Stimulated activated naive B cell treated with anti-CD40 and anti-IgM and Interleukin-4, amounts not matched to agents 10 μg/mL and 1 μg/mL and 100 μg/mL, for 72 hours (primary cell): Measurements from ENCODE around the gene GPER1.

ENCODE experiments used
- ATAC-seq, 2 donors: fragments of 150-1000 bp; cut with Tn5 transposase; replicated peaks; 2 replicates each; pipeline ENCODE4 v1.10.0; 2021; ENCODE audit warnings: moderate library complexity in 1 of 2
- DNase-seq: peaks from one replicate; pipeline ENCODE4 v3.0.0; 2021
- H3K27ac Mint-ChIP-seq: one replicate; pipeline ENCODE4 v1.8.0; 2022; ENCODE audit warnings: mild to moderate bottlenecking, mixed read lengths
- H3K27me3 Mint-ChIP-seq, 2 donors: one replicate each; pipeline ENCODE4 v1.8.0; 2022; ENCODE audit warnings: mixed read lengths in 2 of 2
- H3K36me3 Mint-ChIP-seq, 2 donors: one replicate each; pipeline ENCODE4 v1.8.0; 2022; ENCODE audit warnings: mixed read lengths in 2 of 2, mild to moderate bottlenecking in 1 of 2
- H3K4me1 Mint-ChIP-seq, 2 donors: one replicate each; pipeline ENCODE4 v1.8.0; 2022; ENCODE audit warnings: mixed read lengths in 2 of 2, mild to moderate bottlenecking in 1 of 2
- H3K4me3 Mint-ChIP-seq, 2 donors: one replicate each; pipeline ENCODE4 v1.8.0; 2022; ENCODE audit warnings: mild to moderate bottlenecking in 2 of 2, mixed read lengths in 2 of 2, moderate library complexity in 1 of 2
- H3K9me3 Mint-ChIP-seq, 2 donors: one replicate each; pipeline ENCODE4 v1.8.0; 2022; ENCODE audit warnings: mixed read lengths in 2 of 2, mild to moderate bottlenecking in 1 of 2

Gene GPER1

DNA sequence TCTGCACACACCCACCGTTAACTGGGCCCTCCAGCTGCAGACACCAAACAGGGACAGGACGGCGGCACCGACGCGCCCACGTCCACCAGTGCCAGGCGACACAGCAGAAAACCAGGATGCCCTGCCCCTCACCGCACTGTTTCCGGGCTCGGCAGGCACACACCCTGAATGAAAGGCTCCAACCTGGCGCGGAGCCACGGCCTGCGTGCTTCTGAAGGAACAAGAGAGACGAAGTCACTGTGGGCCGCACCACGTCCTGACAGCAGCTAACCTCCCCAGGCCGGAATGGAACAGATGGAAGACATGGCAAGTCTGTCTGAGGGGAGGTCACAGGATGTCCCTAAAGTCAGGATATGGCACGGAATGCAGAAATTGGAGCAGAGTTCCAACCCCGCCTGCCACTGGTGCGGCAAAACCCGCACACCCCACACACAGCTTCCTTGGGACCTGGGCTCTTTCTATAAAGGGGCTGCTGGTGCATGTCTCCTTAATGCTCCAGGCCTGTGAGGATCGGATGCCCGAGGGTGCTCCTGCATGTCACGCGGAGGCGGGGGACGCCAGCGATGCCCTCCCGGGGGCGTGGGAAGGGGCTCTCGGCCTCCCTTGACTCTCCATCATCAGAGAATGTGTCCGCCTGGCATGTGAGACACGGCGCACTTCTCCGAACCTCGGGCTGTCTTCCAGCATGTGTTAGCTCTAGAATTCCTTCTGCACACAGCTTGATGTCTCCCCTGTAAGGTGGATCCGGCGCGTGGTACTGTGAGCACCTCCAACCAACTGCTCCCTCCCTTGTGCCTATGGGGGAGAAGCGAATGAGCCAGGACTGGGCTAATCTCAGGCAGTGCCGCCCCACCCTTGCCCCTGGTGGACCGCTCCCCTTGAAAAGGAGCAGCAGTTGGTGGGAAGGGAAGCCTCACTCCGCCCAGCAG, 3.9 kb upstream of the GPER1 start:
- Mint-ChIP-seq H3K4me3 (no peak overlapping the region), H3K4me1 (peaks cover 27 to 53% of the 10 kb centered on the region in 2 donors), H3K27me3 (no peaks in the 10 kb centered on the region), H3K36me3 (peaks cover 12 to 29% of the 10 kb centered on the region in 2 donors), H3K9me3 (no peaks in the 10 kb centered on the region), H3K27ac (no peak overlapping the region)
- ATAC-seq, result no peak
- no peak for DNase-seq

- no peak overlapping the region for H3K27ac Mint-ChIP-seq
- no peak overlapping the region for H3K4me3 Mint-ChIP-seq
- no peaks in the 10 kb centered on the region for H3K9me3 Mint-ChIP-seq
- no peak for DNase-seq
- peaks cover 27 to 53% of the 10 kb centered on the region in 2 donors for H3K4me1 Mint-ChIP-seq
- H3K36me3 Mint-ChIP-seq, result peaks cover 12 to 26% of the 10 kb centered on the region in 2 donors
- H3K27me3 Mint-ChIP-seq, result no peaks in the 10 kb centered on the region
- no peak for ATAC-seq
Measured at GRCh38 chr7:1085266-1085665, 2.6 kb upstream of the GPER1 start.

- DNase-seq (no peak), ATAC-seq (peak; percentile 4 to 6)
- Mint-ChIP-seq H3K4me1 (peaks cover 27 to 53% of the 10 kb centered on the region in 2 donors), H3K36me3 (peaks cover 12 to 22% of the 10 kb centered on the region in 2 donors), H3K27ac (peak overlapping the region; percentile 51), H3K27me3 (no peaks in the 10 kb centered on the region), H3K4me3 (no peak overlapping the region), H3K9me3 (no peaks in the 10 kb centered on the region)
Measured at GRCh38 chr7:1085910-1086421, 1.9 kb upstream of the GPER1 start.

- H3K9me3 Mint-ChIP-seq, result no peaks in the 10 kb centered on the region
- no peaks in the 10 kb centered on the region for H3K27me3 Mint-ChIP-seq
- peak; percentile 87 to 90 for ATAC-seq
- peaks cover 13 to 24% of the 10 kb centered on the region in 2 donors for H3K36me3 Mint-ChIP-seq
- H3K4me1 Mint-ChIP-seq, result peaks cover 27 to 53% of the 10 kb centered on the region in 2 donors
- peak overlapping the region; percentile 51 for H3K27ac Mint-ChIP-seq
- DNase-seq, result peak; percentile 63
- peak overlapping the region; percentile 76 to 88 for H3K4me3 Mint-ChIP-seq
Measured at GRCh38 chr7:1086588-1087464, 1.1 kb upstream of the GPER1 start.

DNA sequence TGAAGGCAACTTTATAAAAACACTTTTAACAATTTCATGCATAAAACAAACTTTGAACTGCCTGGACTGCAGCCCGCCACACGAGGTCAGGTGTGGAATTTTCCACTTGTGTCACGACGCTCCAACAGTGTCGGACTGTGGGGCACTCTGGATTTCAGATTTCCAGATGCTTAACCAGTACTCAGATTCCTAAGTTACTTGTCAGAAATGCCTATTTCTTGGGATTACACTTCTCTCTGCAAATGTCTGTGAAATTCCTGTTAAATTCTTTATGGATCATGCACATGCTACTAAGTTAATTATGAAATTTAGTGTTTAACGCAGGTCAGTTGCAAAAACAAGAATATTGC, 473 bp upstream of the GPER1 start:
- Mint-ChIP-seq H3K27me3 (no peaks in the 10 kb centered on the region), H3K4me1 (peaks cover 25 to 51% of the 10 kb centered on the region in 2 donors), H3K27ac (no peak overlapping the region), H3K4me3 (peak overlapping the region; percentile 76 to 88), H3K9me3 (no peaks in the 10 kb centered on the region), H3K36me3 (peaks cover 12 to 24% of the 10 kb centered on the region in 2 donors)
- no peak for DNase-seq
- ATAC-seq, result no peak

GRCh38 chr7:1090236-1090635, 2.3 kb downstream of the GPER1 start:
- peaks cover 16 to 31% of the 10 kb centered on the region in 2 donors for H3K4me1 Mint-ChIP-seq
- H3K27me3 Mint-ChIP-seq, result no peaks in the 10 kb centered on the region
- H3K27ac Mint-ChIP-seq, result no peak overlapping the region
- peaks cover 9 to 22% of the 10 kb centered on the region in 2 donors for H3K36me3 Mint-ChIP-seq
- no peak for DNase-seq
- H3K4me3 Mint-ChIP-seq, result no peak overlapping the region
- no peak for ATAC-seq
- no peaks in the 10 kb centered on the region for H3K9me3 Mint-ChIP-seq

DNA sequence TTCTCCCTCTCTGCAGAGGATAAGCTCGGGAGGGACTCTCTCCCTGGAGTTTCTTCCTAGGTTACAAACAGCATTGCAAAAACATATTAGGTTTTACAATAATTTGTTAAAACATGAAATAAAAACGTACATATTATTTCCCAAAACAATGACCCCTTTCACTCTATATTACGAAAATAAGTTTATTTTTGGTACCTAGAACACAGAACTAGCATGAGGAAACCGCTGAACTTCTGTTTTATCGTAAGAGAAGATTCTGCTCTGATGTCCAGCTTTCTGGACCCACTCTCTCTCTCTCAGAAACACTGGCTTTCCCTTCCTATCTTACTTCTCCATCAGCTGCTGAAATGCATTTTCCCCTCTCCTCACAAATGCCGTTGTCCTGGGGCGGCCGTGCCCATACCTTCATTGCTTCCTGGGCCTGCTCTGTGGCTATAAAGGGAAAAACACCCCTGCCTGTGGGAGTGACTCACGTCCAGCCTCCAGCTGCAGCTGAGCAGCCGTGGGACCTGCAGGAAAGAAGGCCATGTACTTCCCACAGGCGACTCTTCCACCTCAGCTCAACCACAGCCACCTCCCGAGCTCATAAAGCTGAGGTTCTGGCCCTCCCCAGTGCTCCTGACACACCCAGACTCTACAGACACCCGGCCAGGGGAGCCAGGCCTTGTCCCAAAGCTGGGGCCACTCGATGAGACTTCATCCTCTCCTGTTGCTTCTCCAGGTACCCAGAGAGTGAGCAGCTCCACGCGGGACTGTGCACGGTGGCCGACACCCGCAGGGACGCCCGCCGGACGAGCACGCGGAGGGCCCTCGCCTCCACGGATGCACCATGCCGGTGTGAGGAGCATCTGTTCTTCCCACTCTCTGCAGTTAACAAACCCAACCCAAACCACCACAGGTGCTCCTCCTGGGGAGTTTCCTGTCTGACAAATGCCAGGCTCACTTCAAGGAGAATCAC, 3.1 kb downstream of the GPER1 start:
- Mint-ChIP-seq H3K27ac (no peak overlapping the region), H3K4me1 (peaks cover 12 to 27% of the 10 kb centered on the region in 2 donors), H3K9me3 (no peaks in the 10 kb centered on the region), H3K4me3 (no peak overlapping the region), H3K27me3 (no peaks in the 10 kb centered on the region), H3K36me3 (peaks cover 9 to 22% of the 10 kb centered on the region in 2 donors)
- ATAC-seq (no peak), DNase-seq (no peak)

DNA sequence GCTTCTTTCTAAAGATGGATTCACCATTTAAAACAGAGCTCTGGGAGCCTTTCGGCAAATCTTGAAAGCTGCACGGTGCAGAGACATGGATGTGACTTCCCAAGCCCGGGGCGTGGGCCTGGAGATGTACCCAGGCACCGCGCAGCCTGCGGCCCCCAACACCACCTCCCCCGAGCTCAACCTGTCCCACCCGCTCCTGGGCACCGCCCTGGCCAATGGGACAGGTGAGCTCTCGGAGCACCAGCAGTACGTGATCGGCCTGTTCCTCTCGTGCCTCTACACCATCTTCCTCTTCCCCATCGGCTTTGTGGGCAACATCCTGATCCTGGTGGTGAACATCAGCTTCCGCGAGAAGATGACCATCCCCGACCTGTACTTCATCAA, 3.7 kb downstream of the GPER1 start:
- DNase-seq (no peak), ATAC-seq (no peak)
- Mint-ChIP-seq H3K4me1 (peaks cover 10 to 20% of the 10 kb centered on the region in 2 donors), H3K4me3 (no peak overlapping the region), H3K9me3 (no peaks in the 10 kb centered on the region), H3K27me3 (no peaks in the 10 kb centered on the region), H3K27ac (no peak overlapping the region), H3K36me3 (peaks cover 9 to 24% of the 10 kb centered on the region in 2 donors)

DNA sequence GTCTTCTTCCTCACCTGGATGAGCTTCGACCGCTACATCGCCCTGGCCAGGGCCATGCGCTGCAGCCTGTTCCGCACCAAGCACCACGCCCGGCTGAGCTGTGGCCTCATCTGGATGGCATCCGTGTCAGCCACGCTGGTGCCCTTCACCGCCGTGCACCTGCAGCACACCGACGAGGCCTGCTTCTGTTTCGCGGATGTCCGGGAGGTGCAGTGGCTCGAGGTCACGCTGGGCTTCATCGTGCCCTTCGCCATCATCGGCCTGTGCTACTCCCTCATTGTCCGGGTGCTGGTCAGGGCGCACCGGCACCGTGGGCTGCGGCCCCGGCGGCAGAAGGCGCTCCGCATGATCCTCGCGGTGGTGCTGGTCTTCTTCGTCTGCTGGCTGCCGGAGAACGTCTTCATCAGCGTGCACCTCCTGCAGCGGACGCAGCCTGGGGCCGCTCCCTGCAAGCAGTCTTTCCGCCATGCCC, 4.3 kb downstream of the GPER1 start:
- peaks cover 12 to 29% of the 10 kb centered on the region in 2 donors for H3K36me3 Mint-ChIP-seq
- no peak overlapping the region for H3K4me3 Mint-ChIP-seq
- H3K9me3 Mint-ChIP-seq, result no peaks in the 10 kb centered on the region
- DNase-seq (no peak), ATAC-seq (no peak)
- peaks cover 8 to 15% of the 10 kb centered on the region in 2 donors for H3K4me1 Mint-ChIP-seq
- H3K27ac Mint-ChIP-seq, result peak overlapping the region; percentile 31
- no peaks in the 10 kb centered on the region for H3K27me3 Mint-ChIP-seq

GRCh38 chr7:1092806-1093501, 5.0 kb downstream of the GPER1 start:
- Mint-ChIP-seq H3K27me3 (no peaks in the 10 kb centered on the region), H3K27ac (peak overlapping the region; percentile 31), H3K36me3 (peaks cover 16 to 37% of the 10 kb centered on the region in 2 donors), H3K9me3 (peaks cover 0 to under 1% of the 10 kb centered on the region in 2 donors), H3K4me1 (peaks cover 7 to 8% of the 10 kb centered on the region in 2 donors), H3K4me3 (no peak overlapping the region)
- ATAC-seq, result no peak
- no peak for DNase-seq

DNA sequence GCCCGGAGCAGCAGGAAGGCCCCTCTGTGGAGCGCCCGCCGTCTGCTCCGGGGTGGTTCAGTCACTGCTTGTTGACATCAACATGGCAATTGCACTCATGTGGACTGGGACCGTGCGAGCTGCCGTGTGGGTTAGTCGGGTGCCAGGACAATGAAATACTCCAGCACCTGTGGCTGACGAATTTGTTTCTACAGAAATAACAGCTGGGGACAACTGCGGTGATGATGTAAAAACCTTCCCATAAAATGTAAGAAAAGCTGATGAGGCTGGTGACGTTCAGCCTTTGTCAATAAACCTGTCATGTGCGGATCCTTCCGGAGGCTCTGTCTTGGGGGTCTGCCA, 5.6 kb downstream of the GPER1 start:
- H3K36me3 Mint-ChIP-seq, result peaks cover 21 to 42% of the 10 kb centered on the region in 2 donors
- DNase-seq, result no peak
- H3K4me1 Mint-ChIP-seq, result peaks cover 3 to 8% of the 10 kb centered on the region in 2 donors
- H3K27ac Mint-ChIP-seq, result no peak overlapping the region
- no peak overlapping the region for H3K4me3 Mint-ChIP-seq
- no peaks in the 10 kb centered on the region for H3K27me3 Mint-ChIP-seq
- no peak for ATAC-seq
- H3K9me3 Mint-ChIP-seq, result peaks cover 0 to 4% of the 10 kb centered on the region in 2 donors

- Mint-ChIP-seq H3K27ac (no peak overlapping the region), H3K36me3 (peaks cover 23 to 45% of the 10 kb centered on the region in 2 donors), H3K9me3 (peaks cover 0 to 4% of the 10 kb centered on the region in 2 donors), H3K27me3 (no peaks in the 10 kb centered on the region), H3K4me3 (no peak overlapping the region), H3K4me1 (peaks cover 0 to 6% of the 10 kb centered on the region in 2 donors)
- DNase-seq, result no peak
- no peak for ATAC-seq
Measured at GRCh38 chr7:1093916-1094508, 6.1 kb downstream of the GPER1 start.

DNA sequence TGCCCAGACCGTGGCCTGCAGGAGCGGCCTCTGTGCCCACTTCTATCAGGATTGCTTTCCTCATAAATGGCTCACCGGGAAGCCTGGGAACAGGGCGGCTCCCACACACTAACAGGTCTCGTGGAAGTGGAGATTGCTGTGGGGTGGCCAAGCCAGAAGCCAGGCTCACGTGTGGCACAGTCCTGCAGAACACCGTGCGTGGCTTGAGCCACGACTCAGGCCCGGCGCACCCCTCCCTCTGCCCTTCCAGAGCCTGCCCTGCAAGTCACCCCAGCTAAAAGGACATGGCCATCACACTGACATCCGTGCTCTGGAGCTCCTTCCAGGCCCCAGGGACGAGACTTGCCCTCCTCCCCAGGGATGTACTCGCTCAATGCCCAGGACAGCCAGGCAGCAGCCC, 7.0 kb downstream of the GPER1 start:
- H3K4me1 Mint-ChIP-seq, result peaks cover 0 to 6% of the 10 kb centered on the region in 2 donors
- no peak overlapping the region for H3K4me3 Mint-ChIP-seq
- H3K36me3 Mint-ChIP-seq, result peaks cover 30 to 53% of the 10 kb centered on the region in 2 donors
- ATAC-seq, result no peak
- no peak overlapping the region for H3K27ac Mint-ChIP-seq
- no peak for DNase-seq
- H3K9me3 Mint-ChIP-seq, result peaks cover 0 to 4% of the 10 kb centered on the region in 2 donors
- no peaks in the 10 kb centered on the region for H3K27me3 Mint-ChIP-seq
